ENCODE results near the gene CAPS2. TPM values are rescaled to one million over a fixed set of nuclear protein-coding genes. Genes with fewer than 3 reads are reported as not detected.

The CAPS2 gene
- total RNA-seq, 1 experiment from 2014 or later: 4.2 TPM

DNA sequence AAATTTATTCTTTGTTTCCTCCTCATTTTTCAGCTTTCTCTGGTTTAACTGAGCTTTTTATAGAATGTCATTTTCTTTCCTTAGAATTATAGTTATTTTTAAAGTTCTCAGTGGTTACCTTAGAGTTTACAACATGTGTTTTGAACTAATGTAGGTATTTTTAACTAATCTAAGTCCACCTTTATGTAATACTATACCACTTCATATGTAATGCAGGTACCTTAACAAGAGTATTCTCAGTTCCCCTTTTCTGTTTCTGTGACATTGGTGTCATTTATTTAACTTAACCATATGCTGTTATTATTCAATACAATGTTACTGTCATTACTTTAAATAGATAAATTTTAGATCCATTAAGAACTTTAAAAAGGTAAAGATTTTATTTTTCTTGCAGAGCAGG lies 90.1 kb downstream of the CAPS2 start:
- H3K9me3 Mint-ChIP-seq: peaks cover 8% of the 10 kb centered on the region
- TF ChIP-seq GABPB1 (CRISPR knock-in tag; IDR thresholded peaks at IDR 0.05): no peak
- no peak for ATAC-seq
- no peak for DNase-seq (ENCODE audit: low spot score)
- no peaks in the 10 kb centered on the region for H3K36me3 Mint-ChIP-seq
- no peak overlapping the region for H3K27ac Mint-ChIP-seq
- H3K4me3 Mint-ChIP-seq: no peak overlapping the region
- no peaks in the 10 kb centered on the region for H3K27me3 Mint-ChIP-seq (ENCODE audit: low read depth)
- POLR2A ChIA-PET: no interaction called here
- H3K4me1 Mint-ChIP-seq: no peaks in the 10 kb centered on the region
- CTCF ChIA-PET: interaction anchor here (0.7 kb wide), 1 partner anchor 298 kb away, joined by 3 read pairs; no protein-coding TSS in a partner anchor

GRCh38 chr12:75236206-75236605 lies 93.9 kb downstream of the CAPS2 start:
- H3K27me3 Mint-ChIP-seq (ENCODE audit: low read depth): no peaks in the 10 kb centered on the region
- ATAC-seq (no peak), DNase-seq (ENCODE audit: low spot score) (no peak)
- H3K36me3 Mint-ChIP-seq: no peaks in the 10 kb centered on the region
- CTCF ChIA-PET: no interaction called here
- H3K4me1 Mint-ChIP-seq: no peaks in the 10 kb centered on the region
- H3K27ac Mint-ChIP-seq: no peak overlapping the region
- no peak overlapping the region for H3K4me3 Mint-ChIP-seq
- H3K9me3 Mint-ChIP-seq: peaks cover 8% of the 10 kb centered on the region
- TF ChIP-seq SOX15 (CRISPR knock-in tag; IDR thresholded peaks at IDR 0.05): no peak
- TF ChIP-seq TCF7 (CRISPR knock-in tag; IDR thresholded peaks at IDR 0.05; ENCODE audit: low read depth): no peak
- TF ChIP-seq FOXP1 (CRISPR knock-in tag; IDR thresholded peaks at IDR 0.05; ENCODE audit: borderline replicate concordance): no peak
- TF ChIP-seq ZNF121 (CRISPR knock-in tag; IDR thresholded peaks at IDR 0.05): no peak
- TF ChIP-seq, protein P1, sequence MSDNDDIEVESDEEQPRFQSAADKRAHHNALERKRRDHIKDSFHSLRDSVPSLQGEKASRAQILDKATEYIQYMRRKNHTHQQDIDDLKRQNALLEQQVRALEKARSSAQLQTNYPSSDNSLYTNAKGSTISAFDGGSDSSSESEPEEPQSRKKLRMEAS (CRISPR knock-in tag; IDR thresholded peaks at IDR 0.05): no peak
- no peak for TF ChIP-seq SP1 (CRISPR knock-in tag; conservative IDR thresholded peaks at IDR 0.05)
- TF ChIP-seq ZNF138 (CRISPR knock-in tag; conservative IDR thresholded peaks at IDR 0.05): no peak
- TF ChIP-seq GTF2I (CRISPR knock-in tag; conservative IDR thresholded peaks at IDR 0.05): no peak
- TF ChIP-seq ERG (CRISPR knock-in tag; IDR thresholded peaks at IDR 0.05): no peak
- no peak for TF ChIP-seq ZNF219 (CRISPR knock-in tag; IDR thresholded peaks at IDR 0.05; ENCODE audit: borderline replicate concordance)
- TF ChIP-seq KAT7 (CRISPR knock-in tag; IDR thresholded peaks at IDR 0.05; ENCODE audit: borderline replicate concordance): no peak
- no peak for TF ChIP-seq HMGA2 (CRISPR knock-in tag; IDR thresholded peaks at IDR 0.05)
- TF ChIP-seq STAT6 (CRISPR knock-in tag; conservative IDR thresholded peaks at IDR 0.05; ENCODE audit: low read depth): no peak
- POLR2A ChIA-PET: no interaction called here

DNA sequence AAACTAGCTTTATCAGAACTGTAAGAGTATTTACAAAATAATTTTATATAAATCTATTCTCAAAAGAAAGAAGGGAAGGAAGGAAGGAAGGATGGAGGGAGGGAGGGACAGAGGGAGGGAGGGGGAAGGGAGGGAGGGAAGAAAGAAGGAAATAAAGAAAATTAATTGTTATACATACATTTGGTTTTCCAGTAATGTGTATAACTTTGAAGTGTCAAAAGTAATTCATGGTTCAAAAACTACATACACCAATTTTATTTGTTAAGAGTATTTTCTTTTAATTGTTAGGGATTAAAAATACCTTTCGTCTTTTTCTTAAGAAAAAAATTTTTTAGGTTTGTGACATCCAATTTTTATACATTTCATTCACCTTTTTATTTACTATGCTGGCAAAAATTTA lies 103.0 kb downstream of the CAPS2 start:
- Mint-ChIP-seq H3K36me3 (no peaks in the 10 kb centered on the region), H3K27ac (no peak overlapping the region), H3K27me3 (ENCODE audit: low read depth) (no peaks in the 10 kb centered on the region), H3K4me1 (no peaks in the 10 kb centered on the region), H3K4me3 (no peak overlapping the region), H3K9me3 (peaks cover 7% of the 10 kb centered on the region)
- ATAC-seq: no peak
- DNase-seq (ENCODE audit: low spot score): no peak
- ChIA-PET POLR2A (no interaction called here), CTCF (interaction anchor here (0.7 kb wide), 1 partner anchor 31 kb away, joined by 4 read pairs; no protein-coding TSS in a partner anchor)
- no peak for TF ChIP-seq SMAD4 (CRISPR knock-in tag; IDR thresholded peaks at IDR 0.05)
- no peak for TF ChIP-seq ESRRA (CRISPR knock-in tag; IDR thresholded peaks at IDR 0.05; ENCODE audit: borderline replicate concordance)
- no peak for TF ChIP-seq ZNF138 (CRISPR knock-in tag; conservative IDR thresholded peaks at IDR 0.05)
- TF ChIP-seq NR2C2 (CRISPR knock-in tag; IDR thresholded peaks at IDR 0.05): no peak
- no peak for TF ChIP-seq ZNF263 (CRISPR knock-in tag; IDR thresholded peaks at IDR 0.05; ENCODE audit: low read depth)
- TF ChIP-seq ERG (CRISPR knock-in tag; IDR thresholded peaks at IDR 0.05): no peak
- no peak for TF ChIP-seq NFATC4 (CRISPR knock-in tag; IDR thresholded peaks at IDR 0.05)
- TF ChIP-seq, protein P2, sequence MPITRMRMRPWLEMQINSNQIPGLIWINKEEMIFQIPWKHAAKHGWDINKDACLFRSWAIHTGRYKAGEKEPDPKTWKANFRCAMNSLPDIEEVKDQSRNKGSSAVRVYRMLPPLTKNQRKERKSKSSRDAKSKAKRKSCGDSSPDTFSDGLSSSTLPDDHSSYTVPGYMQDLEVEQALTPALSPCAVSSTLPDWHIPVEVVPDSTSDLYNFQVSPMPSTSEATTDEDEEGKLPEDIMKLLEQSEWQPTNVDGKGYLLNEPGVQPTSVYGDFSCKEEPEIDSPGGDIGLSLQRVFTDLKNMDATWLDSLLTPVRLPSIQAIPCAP (CRISPR knock-in tag; IDR thresholded peaks at IDR 0.05): no peak
- no peak for TF ChIP-seq GABPB1 (CRISPR knock-in tag; IDR thresholded peaks at IDR 0.05)
- no peak for TF ChIP-seq MYBL2 (CRISPR knock-in tag; IDR thresholded peaks at IDR 0.05)

All from WTC11 (cell line).